Liver (tissue), 9 donors: ENCODE data around the gene CDH23. TPM values are rescaled to one million over a fixed set of nuclear protein-coding genes. Genes with fewer than 3 reads are reported as not detected.

Experiments
- DNase-seq: peaks from one replicate; pipeline ENCODE4 v3.0.0-alpha.2; 2017; ENCODE audit warnings: low spot score
- H3K27ac ChIP-seq, 2 donors: one replicate each; pipeline ENCODE4 v1.7.0; 2013; ENCODE audit warnings: inconsistent platforms in 2 of 2, low read length in 2 of 2, control low read depth in 1 of 2, low read depth in 1 of 2, mild to moderate bottlenecking in 1 of 2
- H3K27me3 ChIP-seq, 4 donors: one replicate each; pipeline versions ENCODE4 v1.6.1 to v1.7.0; 2013; ENCODE audit warnings: low read length in 3 of 4, inconsistent platforms in 1 of 4, mild to moderate bottlenecking in 1 of 4, moderate library complexity in 1 of 4; ENCODE audit not compliant: control insufficient read depth in 4 of 4, insufficient read depth in 4 of 4
- H3K36me3 ChIP-seq, 4 donors: one replicate each; pipeline versions ENCODE4 v1.6.1 to v1.7.0; 2013; ENCODE audit warnings: low read length in 3 of 4, mild to moderate bottlenecking in 3 of 4, low read depth in 1 of 4, moderate library complexity in 1 of 4; ENCODE audit not compliant: control insufficient read depth in 4 of 4, insufficient read depth in 3 of 4
- H3K4me1 ChIP-seq, 4 donors: one replicate each; pipeline versions ENCODE4 v1.6.1 to v1.7.0; 2013; ENCODE audit warnings: low read length in 3 of 4, mild to moderate bottlenecking in 3 of 4, moderate library complexity in 1 of 4; ENCODE audit not compliant: control insufficient read depth in 4 of 4, insufficient read depth in 4 of 4
- H3K4me3 ChIP-seq, 3 donors: one replicate each; pipeline versions ENCODE4 v1.6.1 to v1.7.0; 2013; ENCODE audit warnings: low read length in 3 of 3, control low read depth in 1 of 3, low read depth in 1 of 3, mild to moderate bottlenecking in 1 of 3
- H3K9ac ChIP-seq, 2 donors: one replicate each; pipeline ENCODE4 v1.7.0; 2013; ENCODE audit warnings: low read length in 2 of 2, mild to moderate bottlenecking in 2 of 2, moderate library complexity in 2 of 2, control low read depth in 1 of 2, low read depth in 1 of 2
- H3K9me3 ChIP-seq, 4 donors: one replicate each; pipeline versions ENCODE4 v1.6.1 to v1.7.0; 2013; ENCODE audit warnings: low read length in 3 of 4; ENCODE audit not compliant: control insufficient read depth in 4 of 4
- ATF3 ChIP-seq: IDR thresholded peaks from 2 replicates; pipeline ENCODE4 v1.6.1; 2016; ENCODE audit warnings: antibody characterized with exemption
- CTCF ChIP-seq: fragments of 150-350 bp; IDR thresholded peaks from 2 replicates; pipeline ENCODE4 v1.5.1; 2017; ENCODE audit warnings: improper control_type of control experiment, low read depth, low read length; ENCODE audit not compliant: missing input control
- EGR1 ChIP-seq, 2 donors: IDR thresholded peaks; 2 replicates each; pipeline ENCODE4 v1.6.1; 2016 to 2018; ENCODE audit warnings: antibody characterized with exemption in 2 of 2, low read depth in 2 of 2
- FOXA1 ChIP-seq: IDR thresholded peaks from 2 replicates; pipeline ENCODE4 v1.6.1; 2016; ENCODE audit warnings: antibody characterized with exemption
- FOXA2 ChIP-seq: IDR thresholded peaks from 2 replicates; pipeline ENCODE4 v1.6.1; 2016; ENCODE audit warnings: antibody characterized with exemption
- GABPA ChIP-seq, 2 donors: IDR thresholded peaks in 1 of 2; conservative IDR thresholded peaks in 1 of 2; 2 replicates each; pipeline ENCODE4 v1.6.1; 2016; ENCODE audit warnings: antibody characterized with exemption in 2 of 2, mild to moderate bottlenecking in 1 of 2, moderate library complexity in 1 of 2
- HNF4A ChIP-seq, 2 donors: conservative IDR thresholded peaks; 2 replicates each; pipeline ENCODE4 v1.6.1; 2016; ENCODE audit warnings: antibody characterized with exemption in 2 of 2, mild to moderate bottlenecking in 2 of 2
- HNF4G ChIP-seq: IDR thresholded peaks from 2 replicates; pipeline ENCODE4 v1.6.1; 2016; ENCODE audit warnings: antibody characterized with exemption
- JUND ChIP-seq, 2 donors: IDR thresholded peaks; 2 replicates each; pipeline ENCODE4 v1.6.1; 2016; ENCODE audit warnings: antibody characterized with exemption in 2 of 2
- MAX ChIP-seq: IDR thresholded peaks from 2 replicates; pipeline ENCODE4 v1.6.1; 2016; ENCODE audit warnings: antibody characterized with exemption
- NR2F2 ChIP-seq: IDR thresholded peaks from 2 replicates; pipeline ENCODE4 v1.6.1; 2016; ENCODE audit warnings: antibody characterized with exemption
- RAD21 ChIP-seq, 2 donors: IDR thresholded peaks; 2 replicates each; pipeline ENCODE4 v1.6.1; 2016; ENCODE audit warnings: antibody characterized with exemption in 2 of 2, mild to moderate bottlenecking in 2 of 2
- REST ChIP-seq: IDR thresholded peaks from 2 replicates; pipeline ENCODE4 v1.6.1; 2016; ENCODE audit warnings: antibody characterized with exemption, mild to moderate bottlenecking
- RXRA ChIP-seq, 2 donors: IDR thresholded peaks; 2 replicates each; pipeline ENCODE4 v1.6.1; 2017 to 2018; ENCODE audit warnings: antibody characterized with exemption in 2 of 2, mild to moderate bottlenecking in 1 of 2
- SP1 ChIP-seq: IDR thresholded peaks from 2 replicates; pipeline ENCODE4 v1.6.1; 2018; ENCODE audit warnings: antibody characterized with exemption, mild to moderate bottlenecking
- TAF1 ChIP-seq: conservative IDR thresholded peaks from 2 replicates; pipeline ENCODE4 v1.6.1; 2016; ENCODE audit warnings: antibody characterized with exemption, mild to moderate bottlenecking
- YY1 ChIP-seq: IDR thresholded peaks from 2 replicates; pipeline ENCODE4 v1.6.1; 2016; ENCODE audit warnings: antibody characterized with exemption, mild to moderate bottlenecking
- ZBTB33 ChIP-seq: IDR thresholded peaks from 2 replicates; pipeline ENCODE4 v1.6.1; 2016; ENCODE audit warnings: antibody characterized with exemption
- WGBS: extraction: QIAGEN DNeasy Blood & Tissue Kit; methylation state at CpG from one replicate; pipeline ENCODE4 v1.1.7; 2013; 5-methylcytosine and 5-hydroxymethylcytosine counted together
- polyA plus RNA-seq, 2 donors: library from polyadenylated mRNA; stranded (reverse) in 1 of 2; unstranded in 1 of 2; fragments of 200-250 nt in 1 of 2; fragments of >200 nt in 1 of 2; fragmentation: Nextera tagmentation in 1 of 2; extraction: Ambion mirVana in 1 of 2; gene quantifications; one replicate each; pipeline versions ENCODE4 v1.2.1 to v1.2.3, GENCODE V29; 2013 to 2015
- total RNA-seq, 2 donors: library from RNA; depleted of rRNA; stranded (reverse); fragments of >200 nt; gene quantifications; one replicate each; pipeline ENCODE4 v1.2.3, GENCODE V29; 2014
- donor health status: healthy.
- donor health status: healthy.
- donor health status: healthy.
- donor health status: healthy.
- donor health status: healthy.

Gene CDH23
- total and polyA plus RNA-seq, 4 donors, result 1.5 to 4.7 (median 3.4) TPM

- no peaks in the 10 kb centered on the region for H3K9me3 ChIP-seq
- no peak overlapping the region for H3K27ac ChIP-seq
- H3K36me3 ChIP-seq, result no peaks in the 10 kb centered on the region
- no peaks in the 10 kb centered on the region for H3K27me3 ChIP-seq
- H3K9ac ChIP-seq, result no peak overlapping the region
- TF ChIP-seq TAF1, result no peak
- no peak for TF ChIP-seq RXRA (IDR thresholded peaks at IDR 0.05)
- no peak for TF ChIP-seq ZBTB33
- no peak for TF ChIP-seq ATF3
- TF ChIP-seq HNF4G, result no peak
- TF ChIP-seq EGR1 (IDR thresholded peaks at IDR 0.05; ENCODE audit: low read depth in 2 of 2), result no peak
- no peak for TF ChIP-seq CTCF
- TF ChIP-seq REST, result no peak
- no peak for TF ChIP-seq GABPA (IDR thresholded peaks at IDR 0.05 in 1 of 2, conservative IDR thresholded peaks at IDR 0.05 in 1 of 2)
- TF ChIP-seq RAD21 (IDR thresholded peaks at IDR 0.05), result no peak
- no peak for TF ChIP-seq HNF4A (conservative IDR thresholded peaks at IDR 0.05)
- no peak for TF ChIP-seq FOXA1
- TF ChIP-seq FOXA2, result no peak
- TF ChIP-seq JUND (IDR thresholded peaks at IDR 0.05), result no peak
- no peak for TF ChIP-seq SP1
- no peak for TF ChIP-seq NR2F2
- TF ChIP-seq MAX, result no peak
- TF ChIP-seq YY1, result no peak
- DNase-seq, result no peak
- 90% methylated on average over 10 of the region's 10 CpGs for WGBS
- H3K4me3 ChIP-seq, result no peak overlapping the region
- H3K4me1 ChIP-seq, result peaks cover 0 to 10% (median 6%) of the 10 kb centered on the region in 4 donors
Measured at GRCh38 chr10:71531485-71532446, 135.0 kb downstream of the CDH23 start.
